ENCODE measurements around the gene AP1S1. TPM values are rescaled to one million over a fixed set of nuclear protein-coding genes. Genes with fewer than 3 reads are reported as not detected.
"Not testable (repeated sequence)": the region's sequence is repeated elsewhere in the genome, so short reads cannot be mapped to it uniquely, and the experiment has no call there.

AP1S1 gene
- total RNA-seq, 4 donors from 2014 or later = 5.5 to 24.4 (median 15.6) TPM

DNA sequence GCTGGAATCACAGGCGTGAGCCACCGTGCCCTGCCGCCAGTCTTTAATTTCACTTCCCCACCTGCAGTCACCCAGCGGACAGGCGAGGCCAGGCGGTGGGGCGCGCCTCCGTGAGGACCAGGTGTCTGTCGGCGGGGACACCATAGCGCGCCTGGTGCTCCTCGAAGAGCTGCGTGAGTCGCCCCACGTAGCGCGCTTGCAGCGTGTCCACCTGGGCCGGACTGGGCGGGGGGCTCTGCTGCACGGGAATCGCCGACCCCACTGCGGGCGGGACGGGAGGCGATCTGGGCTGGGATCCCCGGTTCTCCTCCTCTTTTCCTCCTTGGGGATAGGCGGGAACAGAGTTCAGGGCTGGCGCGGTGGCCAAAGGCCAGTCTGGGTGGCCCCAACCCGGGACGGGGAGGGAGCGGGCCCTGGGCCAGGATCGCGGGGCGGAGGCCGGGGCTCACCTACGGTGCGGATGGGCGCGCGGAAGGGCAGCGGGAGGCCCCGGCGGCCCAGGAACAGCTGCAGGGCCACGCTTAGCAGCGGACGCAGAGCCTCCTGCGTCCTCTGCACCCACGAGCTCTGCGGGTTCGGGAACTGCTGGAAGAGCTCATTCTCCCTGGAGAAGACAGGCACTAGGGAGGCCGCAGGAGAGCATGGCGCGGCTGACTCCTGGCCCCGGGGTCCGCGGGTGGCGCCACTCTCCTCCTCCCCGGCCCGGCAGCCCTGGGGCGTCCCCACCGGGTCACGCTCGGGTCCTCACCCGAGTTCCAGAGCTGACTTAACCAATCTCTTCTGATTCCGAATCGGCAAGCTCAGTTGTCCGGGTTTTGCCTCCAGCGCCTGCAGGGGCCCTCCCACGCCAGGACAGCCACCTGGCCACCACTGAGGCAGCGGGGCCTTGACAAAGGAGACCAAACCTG, 47.7 kb downstream of the AP1S1 start:
- H3K4me1 ChIP-seq = peaks cover 0 to 7% of the 10 kb centered on the region in 2 donors
- intact Hi-C loops (cut with DNase I; ENCODE audit: low total_unique reads) = no loop called here
- no peak overlapping the region for H3K27ac ChIP-seq
- no peak for ATAC-seq
- TF ChIP-seq POLR2A (IDR thresholded peaks at IDR 0.05) (no peak), CTCF (IDR thresholded peaks at IDR 0.05 in 4 of 5, conservative IDR thresholded peaks at IDR 0.05 in 1 of 5) (no peak)
- no peaks in the 10 kb centered on the region for H3K9me3 ChIP-seq
- H3K4me3 ChIP-seq = peak overlapping the region in 2 of 4 donors; percentile 6 to 28
- H3K27me3 ChIP-seq = peaks cover 37 to 46% (median 44%) of the 10 kb centered on the region in 3 donors
- no peak for DNase-seq
- in situ Hi-C loops (cut with MboI; ENCODE audit: low sequenced_read_pairs in 4 of 4) = no loop called here
- peaks cover 0 to 4% of the 10 kb centered on the region in 2 donors for H3K36me3 ChIP-seq

- no peak overlapping the region for H3K4me3 ChIP-seq
- ATAC-seq = no peak
- TF ChIP-seq POLR2A (IDR thresholded peaks at IDR 0.05) = no peak
- TF ChIP-seq CTCF (IDR thresholded peaks at IDR 0.05 in 4 of 5, conservative IDR thresholded peaks at IDR 0.05 in 1 of 5) = no peak
- H3K9me3 ChIP-seq = no peaks in the 10 kb centered on the region
- peaks cover 0 to 7% of the 10 kb centered on the region in 2 donors for H3K4me1 ChIP-seq
- in situ Hi-C loops (cut with MboI; ENCODE audit: low sequenced_read_pairs in 4 of 4) (no loop called here), intact Hi-C loops (cut with DNase I; ENCODE audit: low total_unique reads) (no loop called here)
- H3K27me3 ChIP-seq = peaks cover 37 to 46% (median 43%) of the 10 kb centered on the region in 3 donors
- H3K27ac ChIP-seq = no peak overlapping the region
- H3K36me3 ChIP-seq = peaks cover 0 to 4% of the 10 kb centered on the region in 2 donors
- no peak for DNase-seq
Observed at GRCh38 chr7:101202603-101202918, 48.3 kb downstream of the AP1S1 start.

GRCh38 chr7:101203740-101204738, 49.8 kb downstream of the AP1S1 start:
- intact Hi-C loops (cut with DNase I; ENCODE audit: low total_unique reads); H3K27ac ChIP-seq; H3K9me3 ChIP-seq; H3K4me1 ChIP-seq; DNase-seq; in situ Hi-C loops (cut with MboI; ENCODE audit: low sequenced_read_pairs in 4 of 4); ATAC-seq; H3K4me3 ChIP-seq: not testable (repeated sequence)
- H3K27me3 ChIP-seq = peaks cover 36 to 41% (median 37%) of the 10 kb centered on the region in 3 donors
- H3K36me3 ChIP-seq = peaks cover 0 to 10% of the 10 kb centered on the region in 2 donors

DNA sequence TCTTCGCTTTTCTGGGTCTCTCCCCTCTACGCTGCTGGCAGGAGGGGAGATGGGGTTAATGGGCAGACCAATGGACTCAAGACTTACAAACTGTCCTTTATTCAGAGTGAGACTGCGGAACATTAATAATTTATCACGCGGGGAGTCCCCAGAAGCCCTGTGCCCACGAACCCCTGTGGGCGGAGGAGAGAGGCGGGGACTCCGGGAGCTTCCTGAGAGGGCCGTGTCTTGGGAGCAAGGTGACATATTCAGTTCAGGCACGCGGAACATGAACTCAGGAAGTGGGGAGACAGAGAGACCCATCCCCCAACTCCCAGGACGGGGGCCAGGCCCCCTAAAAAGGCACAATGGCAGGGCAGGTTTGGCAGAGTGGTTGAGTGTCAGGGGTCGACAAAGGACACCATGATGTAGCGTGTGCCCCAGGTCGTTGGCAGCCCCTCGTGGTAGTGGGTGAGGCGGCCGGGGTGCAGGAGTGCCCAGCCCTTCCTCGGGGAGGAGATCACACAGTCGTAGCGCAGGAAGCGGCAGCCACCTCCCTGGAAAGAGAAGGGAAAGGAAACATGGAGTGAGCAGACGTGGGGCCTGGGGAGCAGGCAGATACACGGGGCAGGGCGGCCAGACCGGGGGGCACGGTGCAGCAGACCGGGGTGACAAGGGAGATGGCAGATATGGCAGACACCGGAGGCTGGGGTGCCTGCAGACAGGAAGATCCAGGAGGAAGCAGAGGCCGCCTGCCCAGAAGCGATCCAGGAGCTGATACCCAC, 51.8 kb downstream of the AP1S1 start:
- H3K4me3 ChIP-seq = no peak overlapping the region
- no peaks in the 10 kb centered on the region for H3K9me3 ChIP-seq
- H3K27me3 ChIP-seq = peaks cover 23 to 26% (median 23%) of the 10 kb centered on the region in 3 donors
- TF ChIP-seq POLR2A (IDR thresholded peaks at IDR 0.05) (no peak), CTCF (IDR thresholded peaks at IDR 0.05 in 4 of 5, conservative IDR thresholded peaks at IDR 0.05 in 1 of 5) (no peak)
- no peak overlapping the region for H3K27ac ChIP-seq
- peaks cover 0 to 7% of the 10 kb centered on the region in 2 donors for H3K4me1 ChIP-seq
- in situ Hi-C loops (cut with MboI; ENCODE audit: low sequenced_read_pairs in 4 of 4) = no loop called here
- peaks cover 0 to 25% of the 10 kb centered on the region in 2 donors for H3K36me3 ChIP-seq
- ATAC-seq (no peak), DNase-seq (no peak)
- intact Hi-C loops (cut with DNase I; ENCODE audit: low total_unique reads) = no loop called here

All from gastrocnemius medialis (tissue), 4 donors.